CD8-positive, alpha-beta memory T cell (primary cell): ENCODE results near the gene BGLAP. TPM values are rescaled to one million over a fixed set of nuclear protein-coding genes. Genes with fewer than 3 reads are reported as not detected.

Experiments used
- CTCF ChIA-PET: fragments of 350-600 bp; sonication (Branson Sonifier 250); formaldehyde crosslinking; loops from one replicate; lab custom pipeline; 2021; ENCODE audit warnings: antibody characterized with exemption; lab: Charles Lee
- POLR2A ChIA-PET: fragments of 350-600 bp; sonication (Branson Sonifier 250); formaldehyde crosslinking; loops from one replicate; lab custom pipeline; 2021; ENCODE audit warnings: antibody characterized with exemption; lab: Charles Lee
- DNase-seq, 5 donors: peaks; one replicate each; pipeline versions ENCODE4 v3.0.0 to v3.0.0-alpha.2; 2020 to 2022; ENCODE audit warnings: mixed read lengths in 1 of 5
- H3K27ac ChIP-seq: one replicate; pipeline ENCODE4 v1.7.0; 2013; ENCODE audit warnings: low read depth, mild to moderate bottlenecking, low read length, moderate library complexity
- H3K27me3 ChIP-seq: 2 replicates; pipeline ENCODE4 v1.7.0; 2013; ENCODE audit warnings: low read length, mild to moderate bottlenecking; ENCODE audit not compliant: insufficient read depth, poor library complexity, severe bottlenecking
- H3K36me3 ChIP-seq: 2 replicates; pipeline ENCODE4 v1.7.0; 2013; ENCODE audit warnings: mild to moderate bottlenecking, low read length, moderate library complexity; ENCODE audit not compliant: insufficient read depth
- H3K4me1 ChIP-seq: 2 replicates; pipeline ENCODE4 v1.7.0; 2013; ENCODE audit warnings: mild to moderate bottlenecking, low read length, moderate library complexity; ENCODE audit not compliant: insufficient read depth
- H3K4me3 ChIP-seq: 2 replicates; pipeline ENCODE4 v1.7.0; 2013; ENCODE audit warnings: mild to moderate bottlenecking, low read length
- H3K9me3 ChIP-seq: 2 replicates; pipeline ENCODE4 v1.7.0; 2013; ENCODE audit warnings: mild to moderate bottlenecking, low read length
- H3K27ac Mint-ChIP-seq, 8 donors: one replicate each; pipeline ENCODE4 v1.8.0; 2020 to 2021; ENCODE audit warnings: mixed read lengths in 8 of 8, mild to moderate bottlenecking in 6 of 8, inconsistent platforms in 3 of 8, moderate library complexity in 3 of 8
- H3K27me3 Mint-ChIP-seq, 2 donors: one replicate each; pipeline ENCODE4 v1.8.0; 2020 to 2021; ENCODE audit warnings: mixed read lengths in 2 of 2, mild to moderate bottlenecking in 1 of 2, moderate library complexity in 1 of 2
- H3K36me3 Mint-ChIP-seq, 3 donors: one replicate each; pipeline ENCODE4 v1.8.0; 2020 to 2021; ENCODE audit warnings: mixed read lengths in 3 of 3, inconsistent platforms in 1 of 3, mild to moderate bottlenecking in 1 of 3
- H3K4me1 Mint-ChIP-seq, 3 donors: one replicate each; pipeline ENCODE4 v1.8.0; 2020 to 2021; ENCODE audit warnings: mixed read lengths in 3 of 3, inconsistent platforms in 1 of 3, mild to moderate bottlenecking in 1 of 3
- H3K4me3 Mint-ChIP-seq, 7 donors: one replicate each; pipeline ENCODE4 v1.8.0; 2020 to 2021; ENCODE audit warnings: mixed read lengths in 7 of 7, mild to moderate bottlenecking in 6 of 7, moderate library complexity in 4 of 7, inconsistent platforms in 2 of 7
- H3K9me3 Mint-ChIP-seq, 5 donors: one replicate each; pipeline ENCODE4 v1.8.0; 2020 to 2022; ENCODE audit warnings: mixed read lengths in 5 of 5, mild to moderate bottlenecking in 3 of 5, moderate library complexity in 2 of 5, inconsistent platforms in 1 of 5
- polyA plus RNA-seq: library from polyadenylated mRNA; unstranded; fragments of 300-500 nt; fragmentation: Illumina TruSeq; gene quantifications from one replicate; pipeline ENCODE4 v1.2.3, GENCODE V29; 2021
- total RNA-seq, 2 experiments: library from RNA; stranded (reverse); gene quantifications; one replicate each; pipeline ENCODE4 v1.2.3, GENCODE V29; 2021

Gene BGLAP
- total and polyA plus RNA-seq, 3 experiments from 2014 or later, result 0.97 to 1.5 TPM; not detected in 1

DNA sequence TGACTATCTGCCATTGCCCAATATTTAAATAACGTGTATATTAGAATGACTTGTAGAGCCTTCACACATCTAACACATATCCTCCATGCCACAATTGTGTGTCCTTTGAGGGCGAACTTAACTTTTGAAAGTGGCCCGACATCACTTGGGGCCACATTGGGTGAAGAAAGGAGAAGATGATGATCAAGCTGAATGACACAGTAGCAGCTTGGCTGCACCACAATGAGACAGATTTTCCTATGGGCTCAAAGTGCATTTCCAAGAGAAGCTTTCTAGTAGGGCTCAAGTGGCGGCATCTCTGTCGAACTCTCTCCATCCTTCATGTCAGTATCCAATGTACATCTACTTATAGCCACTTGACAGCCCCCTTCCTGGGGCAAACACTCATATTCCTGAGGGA lies 3.7 kb upstream of the BGLAP start:
- Histone ChIP-seq H3K4me3 (no peak overlapping the region), H3K9me3 (no peaks in the 10 kb centered on the region), H3K4me1 (no peaks in the 10 kb centered on the region), H3K27ac (no peak overlapping the region), H3K27me3 (no peaks in the 10 kb centered on the region), H3K36me3 (peaks cover 30% of the 10 kb centered on the region)
- POLR2A ChIA-PET, result no interaction called here
- Mint-ChIP-seq H3K36me3 (peaks cover 7 to 70% (median 10%) of the 10 kb centered on the region in 3 donors), H3K27me3 (no peaks in the 10 kb centered on the region), H3K9me3 (no peaks in the 10 kb centered on the region), H3K27ac (peak overlapping the region in 1 of 8 donors; percentile 4), H3K4me3 (no peak overlapping the region), H3K4me1 (no peaks in the 10 kb centered on the region)
- CTCF ChIA-PET, result no interaction called here
- DNase-seq, result no peak

DNA sequence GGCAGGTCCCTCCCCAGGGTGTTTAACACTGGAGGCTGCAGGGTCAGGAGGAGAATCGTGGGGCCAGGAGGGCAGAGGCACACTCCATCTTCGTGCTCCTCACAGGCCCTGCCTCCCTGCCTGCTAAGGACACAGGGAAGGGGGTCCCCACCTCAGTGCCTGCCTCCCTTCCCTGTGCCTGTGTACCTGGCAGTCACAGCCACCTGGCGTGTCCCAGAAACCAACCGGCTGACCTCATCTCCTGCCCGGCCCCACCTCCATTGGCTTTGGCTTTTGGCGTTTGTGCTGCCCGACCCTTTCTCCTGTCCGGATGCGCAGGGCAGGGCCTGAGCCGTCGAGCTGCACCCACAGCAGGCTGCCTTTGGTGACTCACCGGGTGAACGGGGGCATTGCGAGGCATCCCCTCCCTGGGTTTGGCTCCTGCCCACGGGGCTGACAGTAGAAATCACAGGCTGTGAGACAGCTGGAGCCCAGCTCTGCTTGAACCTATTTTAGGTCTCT lies 623 bp upstream of the BGLAP start:
- H3K4me1 Mint-ChIP-seq, result peaks cover 12 to 19% (median 15%) of the 10 kb centered on the region in 3 donors
- no peaks in the 10 kb centered on the region for H3K9me3 Mint-ChIP-seq
- H3K27me3 Mint-ChIP-seq, result peaks cover 0 to 1% of the 10 kb centered on the region in 2 donors
- Histone ChIP-seq H3K36me3 (peaks cover 21% of the 10 kb centered on the region), H3K27ac (no peak overlapping the region), H3K27me3 (no peaks in the 10 kb centered on the region), H3K4me1 (peaks cover 14% of the 10 kb centered on the region), H3K4me3 (no peak overlapping the region), H3K9me3 (no peaks in the 10 kb centered on the region)
- H3K36me3 Mint-ChIP-seq, result peaks cover 4 to 42% (median 6%) of the 10 kb centered on the region in 3 donors
- ChIA-PET CTCF (no interaction called here), POLR2A (no interaction called here)
- H3K4me3 Mint-ChIP-seq, result peak overlapping the region in 1 of 7 donors; percentile 63
- peak overlapping the region in 3 of 8 donors; percentile 22 to 83 (median 47) for H3K27ac Mint-ChIP-seq
- no peak for DNase-seq

DNA sequence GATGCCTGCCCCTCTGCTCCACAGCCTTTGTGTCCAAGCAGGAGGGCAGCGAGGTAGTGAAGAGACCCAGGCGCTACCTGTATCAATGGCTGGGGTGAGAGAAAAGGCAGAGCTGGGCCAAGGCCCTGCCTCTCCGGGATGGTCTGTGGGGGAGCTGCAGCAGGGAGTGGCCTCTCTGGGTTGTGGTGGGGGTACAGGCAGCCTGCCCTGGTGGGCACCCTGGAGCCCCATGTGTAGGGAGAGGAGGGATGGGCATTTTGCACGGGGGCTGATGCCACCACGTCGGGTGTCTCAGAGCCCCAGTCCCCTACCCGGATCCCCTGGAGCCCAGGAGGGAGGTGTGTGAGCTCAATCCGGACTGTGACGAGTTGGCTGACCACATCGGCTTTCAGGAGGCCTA lies 754 bp downstream of the BGLAP start:
- Mint-ChIP-seq H3K4me3 (peak overlapping the region in 1 of 7 donors; percentile 28), H3K9me3 (no peaks in the 10 kb centered on the region), H3K36me3 (peaks cover 0 to 31% (median 6%) of the 10 kb centered on the region in 3 donors), H3K4me1 (peaks cover 15 to 21% (median 16%) of the 10 kb centered on the region in 3 donors), H3K27ac (peak overlapping the region in 1 of 8 donors; percentile 94), H3K27me3 (peaks cover 0 to 1% of the 10 kb centered on the region in 2 donors)
- peaks cover 16% of the 10 kb centered on the region for H3K4me1 ChIP-seq
- H3K27ac ChIP-seq, result no peak overlapping the region
- DNase-seq, result no peak
- H3K4me3 ChIP-seq, result no peak overlapping the region
- ChIA-PET POLR2A (interaction anchor here (0.6 kb wide), 1 partner anchor 18 kb away, joined by 3 read pairs; no protein-coding TSS in a partner anchor), CTCF (interaction anchor here (0.9 kb wide), 1 partner anchor 146 kb away, joined by 3 read pairs; no protein-coding TSS in a partner anchor)
- H3K27me3 ChIP-seq, result no peaks in the 10 kb centered on the region
- H3K9me3 ChIP-seq, result no peaks in the 10 kb centered on the region
- peaks cover 12% of the 10 kb centered on the region for H3K36me3 ChIP-seq

DNA sequence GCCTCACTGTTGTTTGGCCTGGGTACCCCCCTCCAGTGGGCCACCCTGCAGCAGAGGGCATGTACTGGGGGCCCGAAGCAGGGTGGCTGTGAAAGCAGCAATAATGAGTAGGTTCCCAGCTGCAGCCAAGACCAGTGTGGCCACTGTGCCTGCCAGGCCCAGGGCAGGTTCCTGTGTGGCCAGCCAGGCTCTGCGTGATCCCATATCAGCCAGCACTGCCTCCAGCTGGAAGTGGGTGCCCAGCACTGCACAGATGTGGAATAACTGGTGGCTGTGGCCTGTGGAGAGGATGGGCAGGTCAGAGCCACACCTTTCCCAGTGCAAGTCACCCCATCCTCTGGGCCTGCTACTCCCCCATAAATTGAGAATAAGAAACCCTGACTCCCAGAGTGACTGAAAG lies 2.1 kb downstream of the BGLAP start:
- Mint-ChIP-seq H3K27me3 (peaks cover 0 to 1% of the 10 kb centered on the region in 2 donors), H3K9me3 (no peaks in the 10 kb centered on the region), H3K4me3 (peak overlapping the region in 1 of 7 donors; percentile 91), H3K36me3 (peaks cover 0 to 20% (median 2%) of the 10 kb centered on the region in 3 donors), H3K4me1 (peaks cover 15 to 21% (median 16%) of the 10 kb centered on the region in 3 donors), H3K27ac (peak overlapping the region in 2 of 8 donors; percentile 23 to 51)
- no peak overlapping the region for H3K27ac ChIP-seq
- H3K36me3 ChIP-seq, result peaks cover under 1% of the 10 kb centered on the region
- POLR2A ChIA-PET, result no interaction called here
- no peaks in the 10 kb centered on the region for H3K27me3 ChIP-seq
- no peak for DNase-seq
- H3K4me3 ChIP-seq, result no peak overlapping the region
- CTCF ChIA-PET, result no interaction called here
- H3K9me3 ChIP-seq, result no peaks in the 10 kb centered on the region
- H3K4me1 ChIP-seq, result peaks cover 16% of the 10 kb centered on the region

DNA sequence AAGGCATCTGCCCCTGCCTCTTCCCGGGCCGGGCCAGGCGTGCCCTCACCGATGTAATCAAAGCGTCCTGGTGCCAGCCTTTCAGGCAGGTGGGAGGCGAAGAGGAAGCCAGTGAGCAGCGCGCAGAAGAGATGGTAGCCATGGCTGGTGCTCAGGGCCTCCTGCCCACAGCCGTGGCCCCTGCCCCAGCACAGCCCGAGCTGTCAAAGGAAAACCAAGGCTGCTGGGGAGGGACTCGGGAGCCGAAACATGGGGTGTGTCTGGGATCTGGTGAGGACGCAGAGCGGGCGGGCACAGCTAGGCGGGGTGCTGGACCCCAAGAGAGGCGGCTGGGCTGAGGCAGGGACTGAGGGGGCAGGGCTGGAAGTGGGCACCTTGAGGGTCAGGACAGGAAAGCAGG lies 2.7 kb downstream of the BGLAP start:
- H3K4me3 ChIP-seq, result no peak overlapping the region
- Mint-ChIP-seq H3K27ac (peak overlapping the region in 6 of 8 donors; percentile 23 to 92 (median 52)), H3K9me3 (no peaks in the 10 kb centered on the region), H3K4me1 (peaks cover 15 to 21% (median 16%) of the 10 kb centered on the region in 3 donors), H3K36me3 (peaks cover 0 to 20% (median 2%) of the 10 kb centered on the region in 3 donors), H3K4me3 (peak overlapping the region; percentile 72 to 91 (median 86)), H3K27me3 (peaks cover 0 to 1% of the 10 kb centered on the region in 2 donors)
- CTCF ChIA-PET, result no interaction called here
- H3K36me3 ChIP-seq, result no peaks in the 10 kb centered on the region
- H3K4me1 ChIP-seq, result peaks cover 16% of the 10 kb centered on the region
- POLR2A ChIA-PET, result no interaction called here
- no peak for DNase-seq
- no peak overlapping the region for H3K27ac ChIP-seq
- no peaks in the 10 kb centered on the region for H3K27me3 ChIP-seq
- H3K9me3 ChIP-seq, result no peaks in the 10 kb centered on the region

DNA sequence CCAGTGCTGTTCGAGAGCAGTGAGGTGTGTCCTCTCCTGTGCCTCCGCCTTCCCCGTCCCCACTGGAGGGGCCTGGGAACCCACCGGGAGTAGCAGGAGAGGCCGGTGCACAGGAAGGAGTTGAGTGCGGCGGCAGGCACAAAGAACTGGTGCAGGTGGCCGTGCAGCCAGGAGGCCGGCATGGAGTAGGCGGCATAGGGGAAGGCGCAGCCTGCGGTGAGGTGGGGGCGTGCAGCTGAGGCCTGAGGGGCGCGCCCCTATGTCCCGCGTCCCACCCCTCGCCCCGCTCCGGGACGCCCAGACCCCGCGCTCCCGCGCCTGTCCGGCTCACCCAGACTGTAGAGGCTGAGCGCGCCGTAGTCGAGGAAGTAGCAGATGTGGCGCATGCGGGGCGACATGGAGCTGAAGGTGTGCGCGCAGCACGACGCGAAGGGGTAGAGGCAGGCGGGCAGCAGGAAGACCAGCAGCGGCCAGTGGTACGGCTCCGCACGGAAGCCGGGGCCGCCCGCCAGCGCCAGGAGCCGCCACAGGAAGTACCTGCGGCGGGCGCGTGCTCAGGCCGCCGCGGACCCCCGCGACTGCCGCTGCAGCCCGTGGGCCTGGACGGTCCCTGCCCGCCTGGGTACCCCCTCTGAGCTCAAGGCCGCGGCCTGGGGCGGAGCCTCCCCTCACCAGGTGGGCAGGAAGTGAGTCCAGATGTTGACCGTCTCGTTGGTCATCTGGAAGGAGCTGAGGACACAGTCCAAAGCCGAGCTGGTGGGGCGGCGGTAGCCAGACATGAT lies 3.7 kb downstream of the BGLAP start:
- ChIA-PET CTCF (interaction anchor here (0.8 to 2.2 kb wide), 2 partner anchors 17 to 21 kb away, joined by 3 to 5 read pairs; no protein-coding TSS in a partner anchor), POLR2A (interaction anchor here (0.6 to 0.8 kb wide), 2 partner anchors 33 to 99 kb away, joined by 3 to 4 read pairs; partner anchors contain the start of gene PMF1)
- peaks cover 0 to 23% (median 2%) of the 10 kb centered on the region in 3 donors for H3K36me3 Mint-ChIP-seq
- peaks cover 15 to 21% (median 16%) of the 10 kb centered on the region in 3 donors for H3K4me1 Mint-ChIP-seq
- Histone ChIP-seq H3K4me1 (peaks cover 16% of the 10 kb centered on the region), H3K27me3 (no peaks in the 10 kb centered on the region), H3K9me3 (no peaks in the 10 kb centered on the region), H3K27ac (no peak overlapping the region), H3K36me3 (peaks cover 7% of the 10 kb centered on the region), H3K4me3 (peak overlapping the region; percentile 63)
- H3K9me3 Mint-ChIP-seq, result no peaks in the 10 kb centered on the region
- peaks cover 0 to 1% of the 10 kb centered on the region in 2 donors for H3K27me3 Mint-ChIP-seq
- peak overlapping the region; percentile 78 to 94 (median 87) for H3K4me3 Mint-ChIP-seq
- peak; percentile 7 to 61 (median 22) for DNase-seq
- H3K27ac Mint-ChIP-seq, result peak overlapping the region; percentile 46 to 89 (median 76)

DNA sequence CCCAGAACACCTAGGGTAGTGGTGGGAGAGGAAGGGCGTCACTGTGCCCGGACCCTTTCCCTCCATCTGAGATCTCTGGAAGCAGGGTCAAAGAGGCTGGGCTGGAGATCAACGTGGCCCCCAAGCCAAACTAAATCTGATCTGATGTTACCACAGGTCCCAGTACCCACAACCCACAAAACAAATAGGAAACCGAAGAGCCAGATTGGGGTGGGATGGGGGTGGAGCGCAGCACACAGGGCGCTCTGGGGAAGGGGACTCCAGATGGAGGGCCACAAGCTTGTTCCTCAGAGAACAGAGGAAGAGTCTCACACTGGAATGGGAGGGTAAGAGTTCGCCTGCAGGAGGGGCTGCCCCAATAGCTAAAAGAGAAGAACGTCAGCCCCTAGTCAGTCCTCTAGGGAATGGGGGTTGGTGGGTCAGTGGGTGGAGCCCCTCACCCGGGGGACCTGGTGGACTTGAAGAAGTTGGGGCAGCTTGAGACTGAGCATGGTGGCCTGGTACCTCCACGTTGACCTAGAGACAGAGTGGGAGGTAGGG lies 4.3 kb downstream of the BGLAP start:
- Histone ChIP-seq H3K4me3 (peak overlapping the region; percentile 63), H3K4me1 (peaks cover 16% of the 10 kb centered on the region), H3K27me3 (no peaks in the 10 kb centered on the region), H3K27ac (no peak overlapping the region), H3K9me3 (no peaks in the 10 kb centered on the region), H3K36me3 (peaks cover 13% of the 10 kb centered on the region)
- DNase-seq, result no peak
- H3K4me1 Mint-ChIP-seq, result peaks cover 15 to 21% (median 16%) of the 10 kb centered on the region in 3 donors
- H3K27me3 Mint-ChIP-seq, result peaks cover 0 to 1% of the 10 kb centered on the region in 2 donors
- peaks cover 0 to 24% (median 0%) of the 10 kb centered on the region in 3 donors for H3K36me3 Mint-ChIP-seq
- peak overlapping the region in 6 of 7 donors; percentile 50 to 77 (median 60) for H3K4me3 Mint-ChIP-seq
- peak overlapping the region; percentile 21 to 89 (median 59) for H3K27ac Mint-ChIP-seq
- POLR2A ChIA-PET, result interaction anchor here (1.2 kb wide), 1 partner anchor 36 kb away, joined by 3 read pairs; the partner anchor contains the start of gene SMG5
- no peaks in the 10 kb centered on the region for H3K9me3 Mint-ChIP-seq
- CTCF ChIA-PET, result interaction anchor here (0.8 to 2.2 kb wide), 2 partner anchors 17 to 21 kb away, joined by 3 to 5 read pairs; no protein-coding TSS in a partner anchor
